Neural progenitor cell (in vitro differentiated cells): ENCODE measurements around the gene CNTRL. TPM values are rescaled to one million over a fixed set of nuclear protein-coding genes. Genes with fewer than 3 reads are reported as not detected.

Experiments used
- DNase-seq: peaks from one replicate; pipeline ENCODE4 v3.0.0-alpha.2; 2016; ENCODE audit warnings: low spot score
- H2AFZ ChIP-seq: fragments of 200-600 bp; sonication (generic); replicated peaks from 2 replicates; pipeline ENCODE4 v1.6.1; 2016; ENCODE audit warnings: antibody characterized with exemption
- H3F3A ChIP-seq: fragments of 200-600 bp; sonication (generic); 2 replicates; pipeline ENCODE4 v1.6.1; 2016; ENCODE audit warnings: antibody characterized with exemption, low read depth
- H3K27ac ChIP-seq: fragments of 200-600 bp; sonication (generic); 2 replicates; pipeline ENCODE4 v1.5.1; 2016; ENCODE audit warnings: mild to moderate bottlenecking
- H3K27me3 ChIP-seq: fragments of 200-600 bp; sonication (generic); 2 replicates; pipeline ENCODE4 v1.6.1; 2016; ENCODE audit warnings: mild to moderate bottlenecking, moderate library complexity
- H3K36me3 ChIP-seq: fragments of 200-600 bp; sonication (generic); 2 replicates; pipeline ENCODE4 v1.5.1; 2016
- H3K4me1 ChIP-seq: fragments of 200-600 bp; sonication (generic); 2 replicates; pipeline ENCODE4 v1.6.1; 2016; ENCODE audit warnings: mixed run types
- H3K4me2 ChIP-seq: fragments of 200-600 bp; sonication (generic); 2 replicates; pipeline ENCODE4 v1.6.1; 2016
- H3K4me3 ChIP-seq: fragments of 200-600 bp; sonication (generic); 2 replicates; pipeline ENCODE4 v1.5.1; 2016
- H3K79me2 ChIP-seq: fragments of 200-600 bp; sonication (generic); 2 replicates; pipeline ENCODE4 v1.6.1; 2016; ENCODE audit warnings: low read depth
- H3K9ac ChIP-seq: fragments of 200-600 bp; sonication (generic); 2 replicates; pipeline ENCODE4 v1.6.1; 2016
- H3K9me3 ChIP-seq: fragments of 200-600 bp; sonication (generic); 2 replicates; pipeline ENCODE4 v1.5.1; 2016; ENCODE audit warnings: low read depth
- H4K20me1 ChIP-seq: fragments of 200-600 bp; sonication (generic); 2 replicates; pipeline ENCODE4 v1.6.1; 2016; ENCODE audit warnings: low read depth
- H3K27ac Mint-ChIP-seq: 3 replicates; pipeline ENCODE4 v1.8.0; 2021; ENCODE audit warnings: mixed read lengths
- H3K27me3 Mint-ChIP-seq: 2 replicates; pipeline ENCODE4 v1.8.0; 2022; ENCODE audit warnings: low read depth, mild to moderate bottlenecking, inconsistent platforms, moderate library complexity, mixed read lengths; ENCODE audit not compliant: insufficient read depth
- H3K36me3 Mint-ChIP-seq: 3 replicates; pipeline ENCODE4 v1.8.0; 2021; ENCODE audit warnings: mixed read lengths
- H3K4me1 Mint-ChIP-seq: 3 replicates; pipeline ENCODE4 v1.8.0; 2021; ENCODE audit warnings: mixed read lengths
- H3K4me3 Mint-ChIP-seq: 3 replicates; pipeline ENCODE4 v1.8.0; 2021; ENCODE audit warnings: mild to moderate bottlenecking, moderate library complexity, mixed read lengths
- H3K9me3 Mint-ChIP-seq: 3 replicates; pipeline ENCODE4 v1.8.0; 2020; ENCODE audit warnings: mixed read lengths
- EZH2 ChIP-seq: fragments of 200-600 bp; sonication (generic); IDR thresholded peaks from 2 replicates; pipeline ENCODE4 v1.6.1; 2017; ENCODE audit warnings: antibody characterized with exemption, mild to moderate bottlenecking, moderate library complexity
- EZH2phosphoT487 ChIP-seq: fragments of 200-600 bp; sonication (generic); IDR thresholded peaks from 2 replicates; pipeline ENCODE4 v1.6.1; 2017; ENCODE audit warnings: antibody characterized with exemption
- total RNA-seq: library from RNA; depleted of rRNA; stranded (reverse); fragments of >200 nt; gene quantifications from 2 replicates; pipeline ENCODE4 v1.2.3, GENCODE V29; 2015; ENCODE audit warnings: low replicate concordance
- TF ChIP-seq, protein P1 (sequence below): fragments of 200-600 bp; sonication (generic); IDR thresholded peaks from 2 replicates; pipeline ENCODE4 v1.5.1; 2017; ENCODE audit warnings: antibody characterized with exemption, mild to moderate bottlenecking

Gene CNTRL
- total RNA-seq, 1 donor from 2014 or later: 45.4 TPM

GRCh38 chr9:121066850-121067249 is 7.9 kb upstream of the CNTRL start:
- Mint-ChIP-seq H3K27ac (no peak overlapping the region), H3K27me3 (no peaks in the 10 kb centered on the region), H3K4me3 (no peak overlapping the region), H3K4me1 (peaks cover 2% of the 10 kb centered on the region), H3K9me3 (peaks cover 13% of the 10 kb centered on the region), H3K36me3 (peaks cover 17% of the 10 kb centered on the region)
- H4K20me1 ChIP-seq: no peaks in the 10 kb centered on the region
- peaks cover 38% of the 10 kb centered on the region for H3K27me3 ChIP-seq
- no peak overlapping the region for H2AFZ ChIP-seq
- DNase-seq: no peak
- H3F3A ChIP-seq: peaks cover 3% of the 10 kb centered on the region
- no peak overlapping the region for H3K4me2 ChIP-seq
- no peaks in the 10 kb centered on the region for H3K4me1 ChIP-seq
- TF ChIP-seq, protein P1, sequence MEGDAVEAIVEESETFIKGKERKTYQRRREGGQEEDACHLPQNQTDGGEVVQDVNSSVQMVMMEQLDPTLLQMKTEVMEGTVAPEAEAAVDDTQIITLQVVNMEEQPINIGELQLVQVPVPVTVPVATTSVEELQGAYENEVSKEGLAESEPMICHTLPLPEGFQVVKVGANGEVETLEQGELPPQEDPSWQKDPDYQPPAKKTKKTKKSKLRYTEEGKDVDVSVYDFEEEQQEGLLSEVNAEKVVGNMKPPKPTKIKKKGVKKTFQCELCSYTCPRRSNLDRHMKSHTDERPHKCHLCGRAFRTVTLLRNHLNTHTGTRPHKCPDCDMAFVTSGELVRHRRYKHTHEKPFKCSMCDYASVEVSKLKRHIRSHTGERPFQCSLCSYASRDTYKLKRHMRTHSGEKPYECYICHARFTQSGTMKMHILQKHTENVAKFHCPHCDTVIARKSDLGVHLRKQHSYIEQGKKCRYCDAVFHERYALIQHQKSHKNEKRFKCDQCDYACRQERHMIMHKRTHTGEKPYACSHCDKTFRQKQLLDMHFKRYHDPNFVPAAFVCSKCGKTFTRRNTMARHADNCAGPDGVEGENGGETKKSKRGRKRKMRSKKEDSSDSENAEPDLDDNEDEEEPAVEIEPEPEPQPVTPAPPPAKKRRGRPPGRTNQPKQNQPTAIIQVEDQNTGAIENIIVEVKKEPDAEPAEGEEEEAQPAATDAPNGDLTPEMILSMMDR: no peak
- no peak for TF ChIP-seq EZH2
- no peak for TF ChIP-seq EZH2phosphoT487
- no peaks in the 10 kb centered on the region for H3K36me3 ChIP-seq
- no peaks in the 10 kb centered on the region for H3K9me3 ChIP-seq
- H3K9ac ChIP-seq: no peak overlapping the region
- no peak overlapping the region for H3K27ac ChIP-seq
- no peaks in the 10 kb centered on the region for H3K79me2 ChIP-seq
- H3K4me3 ChIP-seq: no peak overlapping the region

- no peak overlapping the region for H3K4me2 ChIP-seq
- H3K9me3 ChIP-seq: no peaks in the 10 kb centered on the region
- no peak for TF ChIP-seq EZH2phosphoT487
- no peak for TF ChIP-seq EZH2
- TF ChIP-seq, protein P1: no peak
- no peak for DNase-seq
- H3K27ac ChIP-seq: no peak overlapping the region
- Mint-ChIP-seq H3K36me3 (peaks cover 17% of the 10 kb centered on the region), H3K4me3 (no peak overlapping the region), H3K4me1 (no peaks in the 10 kb centered on the region), H3K9me3 (peaks cover 13% of the 10 kb centered on the region), H3K27ac (no peak overlapping the region), H3K27me3 (no peaks in the 10 kb centered on the region)
- H3K4me3 ChIP-seq: no peak overlapping the region
- H3K27me3 ChIP-seq: peaks cover 46% of the 10 kb centered on the region
- H3K36me3 ChIP-seq: no peaks in the 10 kb centered on the region
- H4K20me1 ChIP-seq: no peaks in the 10 kb centered on the region
- H3F3A ChIP-seq: peaks cover 4% of the 10 kb centered on the region
- no peak overlapping the region for H3K9ac ChIP-seq
- H3K4me1 ChIP-seq: no peaks in the 10 kb centered on the region
- no peaks in the 10 kb centered on the region for H3K79me2 ChIP-seq
- no peak overlapping the region for H2AFZ ChIP-seq
Measured at GRCh38 chr9:121067640-121068039, 7.1 kb upstream of the CNTRL start.

- H3F3A ChIP-seq: peaks cover 14% of the 10 kb centered on the region
- no peak overlapping the region for H3K27ac Mint-ChIP-seq
- H3K4me2 ChIP-seq: no peak overlapping the region
- H2AFZ ChIP-seq: no peak overlapping the region
- TF ChIP-seq, protein P1: no peak
- TF ChIP-seq EZH2phosphoT487 (no peak), EZH2 (no peak)
- no peaks in the 10 kb centered on the region for H3K79me2 ChIP-seq
- no peak overlapping the region for H3K4me3 ChIP-seq
- H3K4me3 Mint-ChIP-seq: no peak overlapping the region
- H3K36me3 ChIP-seq: no peaks in the 10 kb centered on the region
- H3K27ac ChIP-seq: no peak overlapping the region
- H3K9me3 ChIP-seq: no peaks in the 10 kb centered on the region
- H3K4me1 ChIP-seq: peaks cover 9% of the 10 kb centered on the region
- H3K27me3 Mint-ChIP-seq: peaks cover 3% of the 10 kb centered on the region
- peaks cover 18% of the 10 kb centered on the region for H3K9me3 Mint-ChIP-seq
- no peak overlapping the region for H3K9ac ChIP-seq
- no peaks in the 10 kb centered on the region for H4K20me1 ChIP-seq
- H3K36me3 Mint-ChIP-seq: peaks cover 20% of the 10 kb centered on the region
- DNase-seq: no peak
- peaks cover 5% of the 10 kb centered on the region for H3K4me1 Mint-ChIP-seq
- peaks cover 61% of the 10 kb centered on the region for H3K27me3 ChIP-seq
Measured at GRCh38 chr9:121069396-121069795, 5.4 kb upstream of the CNTRL start.
